GM19025 (cell line): ENCODE data around the gene TECTA.

Experiments
- ATAC-seq: cut with Tn5 transposase; IDR thresholded peaks from one replicate; pipeline ENCODE4 v1.9.1; 2021; ENCODE audit warnings: mild to moderate bottlenecking, low read depth, moderate library complexity; ENCODE audit not compliant: unreplicated experiment

TECTA gene

GRCh38 chr11:121100943-121101342 is at the start of gene TECTA:
TECTA (plus strand) TSS chr11:121101243; CDS start chr11:121102666, 1,423 bp downstream.
- ATAC-seq = no peak

GRCh38 chr11:121053244-121053643 is 47.8 kb upstream of the TECTA start:
- no peak for ATAC-seq

GRCh38 chr11:121054266-121054665 is 46.8 kb upstream of the TECTA start:
- no peak for ATAC-seq

- ATAC-seq = no peak
These were observed 46.0 kb upstream of the TECTA start for GRCh38 chr11:121055076-121055475.

GRCh38 chr11:121057922-121058321 is 43.1 kb upstream of the TECTA start:
- ATAC-seq = no peak

- ATAC-seq = no peak
These were observed 42.1 kb upstream of the TECTA start for GRCh38 chr11:121058941-121059340.

- ATAC-seq = peak; percentile 98
These were observed 41.4 kb upstream of the TECTA start for GRCh38 chr11:121059605-121060004.

- no peak for ATAC-seq
These were observed 37.3 kb upstream of the TECTA start for GRCh38 chr11:121063728-121064127.

GRCh38 chr11:121066623-121067022 is 34.4 kb upstream of the TECTA start:
- no peak for ATAC-seq

GRCh38 chr11:121067026-121067425 is 34.0 kb upstream of the TECTA start:
- no peak for ATAC-seq

- ATAC-seq = no peak
These were observed 33.6 kb upstream of the TECTA start for GRCh38 chr11:121067453-121067852.

GRCh38 chr11:121067962-121068647 is 32.9 kb upstream of the TECTA start:
- no peak for ATAC-seq

GRCh38 chr11:121068787-121069186 is 32.3 kb upstream of the TECTA start:
- ATAC-seq = no peak

- no peak for ATAC-seq
These were observed 29.8 kb upstream of the TECTA start for GRCh38 chr11:121070951-121071845.

GRCh38 chr11:121071846-121072450 is 29.1 kb upstream of the TECTA start:
- no peak for ATAC-seq

- ATAC-seq = no peak
These were observed 19.7 kb upstream of the TECTA start for GRCh38 chr11:121081321-121081720.

GRCh38 chr11:121082219-121082618 is 18.8 kb upstream of the TECTA start:
- no peak for ATAC-seq

- ATAC-seq = no peak
These were observed 18.4 kb upstream of the TECTA start for GRCh38 chr11:121082670-121083069.

- no peak for ATAC-seq
These were observed 14.2 kb upstream of the TECTA start for GRCh38 chr11:121086866-121087265.

- no peak for ATAC-seq
These were observed 11.5 kb upstream of the TECTA start for GRCh38 chr11:121089566-121089965.

- ATAC-seq = no peak
These were observed 10.8 kb upstream of the TECTA start for GRCh38 chr11:121090145-121090721.
